Right atrium auricular region (tissue), 2 donors: ENCODE results near the gene URI1. TPM values are rescaled to one million over a fixed set of nuclear protein-coding genes. Genes with fewer than 3 reads are reported as not detected.

Source experiments
- DNase-seq: peaks from one replicate; pipeline ENCODE4 v3.0.0-alpha.2; 2019; ENCODE audit warnings: low spot score
- H3K27ac ChIP-seq, 2 donors: fragments of 200-600 bp; sonication (generic); 1 replicate in 1 of 2; 2 replicates in 1 of 2; pipeline ENCODE4 v1.5.1; 2016 to 2019
- H3K27me3 ChIP-seq, 2 donors: fragments of 200-600 bp; sonication (generic); one replicate each; pipeline versions ENCODE4 v1.5.1 to v1.6.0; 2017 to 2019
- H3K36me3 ChIP-seq: fragments of 200-600 bp; sonication (generic); one replicate; pipeline ENCODE4 v1.5.1; 2016
- H3K4me1 ChIP-seq, 2 donors: fragments of 200-600 bp; sonication (generic); one replicate each; pipeline versions ENCODE4 v1.5.1 to v1.6.0; 2017 to 2019
- H3K4me3 ChIP-seq, 2 donors: fragments of 200-600 bp; sonication (generic); 1 replicate in 1 of 2; 2 replicates in 1 of 2; pipeline ENCODE4 v1.5.1; 2017 to 2019; ENCODE audit warnings: mild to moderate bottlenecking in 1 of 2, moderate library complexity in 1 of 2
- H3K9me3 ChIP-seq, 2 donors: fragments of 200-600 bp; sonication (generic); one replicate each; pipeline ENCODE4 v1.5.1; 2019
- total RNA-seq, 2 donors: library from RNA; depleted of rRNA; stranded (reverse); fragments of >200 nt; gene quantifications; one replicate each; pipeline ENCODE4 v1.1.0, GENCODE V29; 2016
- TF ChIP-seq, protein P1 (sequence below), 2 donors: fragments of 200-600 bp; sonication (generic); IDR thresholded peaks; one replicate each; pipeline ENCODE4 v1.5.1; 2019; ENCODE audit warnings: antibody characterized with exemption in 2 of 2

The URI1 gene
- total RNA-seq, 2 donors from 2014 or later: 29.3 to 34.7 TPM

GRCh38 chr19:30004403-30004802, 62.4 kb downstream of the URI1 start:
- Histone ChIP-seq H3K4me3 (no peak overlapping the region), H3K36me3 (peaks cover 10% of the 10 kb centered on the region), H3K27ac (no peak overlapping the region), H3K4me1 (no peaks in the 10 kb centered on the region), H3K9me3 (peaks cover 0 to 14% of the 10 kb centered on the region in 2 donors), H3K27me3 (no peaks in the 10 kb centered on the region)
- TF ChIP-seq, protein P1, sequence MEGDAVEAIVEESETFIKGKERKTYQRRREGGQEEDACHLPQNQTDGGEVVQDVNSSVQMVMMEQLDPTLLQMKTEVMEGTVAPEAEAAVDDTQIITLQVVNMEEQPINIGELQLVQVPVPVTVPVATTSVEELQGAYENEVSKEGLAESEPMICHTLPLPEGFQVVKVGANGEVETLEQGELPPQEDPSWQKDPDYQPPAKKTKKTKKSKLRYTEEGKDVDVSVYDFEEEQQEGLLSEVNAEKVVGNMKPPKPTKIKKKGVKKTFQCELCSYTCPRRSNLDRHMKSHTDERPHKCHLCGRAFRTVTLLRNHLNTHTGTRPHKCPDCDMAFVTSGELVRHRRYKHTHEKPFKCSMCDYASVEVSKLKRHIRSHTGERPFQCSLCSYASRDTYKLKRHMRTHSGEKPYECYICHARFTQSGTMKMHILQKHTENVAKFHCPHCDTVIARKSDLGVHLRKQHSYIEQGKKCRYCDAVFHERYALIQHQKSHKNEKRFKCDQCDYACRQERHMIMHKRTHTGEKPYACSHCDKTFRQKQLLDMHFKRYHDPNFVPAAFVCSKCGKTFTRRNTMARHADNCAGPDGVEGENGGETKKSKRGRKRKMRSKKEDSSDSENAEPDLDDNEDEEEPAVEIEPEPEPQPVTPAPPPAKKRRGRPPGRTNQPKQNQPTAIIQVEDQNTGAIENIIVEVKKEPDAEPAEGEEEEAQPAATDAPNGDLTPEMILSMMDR (IDR thresholded peaks at IDR 0.05): no peak
- no peak for DNase-seq

- Histone ChIP-seq H3K4me1 (no peaks in the 10 kb centered on the region), H3K4me3 (no peak overlapping the region), H3K36me3 (peaks cover 15% of the 10 kb centered on the region), H3K27me3 (no peaks in the 10 kb centered on the region), H3K27ac (no peak overlapping the region), H3K9me3 (no peaks in the 10 kb centered on the region)
- no peak for DNase-seq
- TF ChIP-seq, protein P1 (IDR thresholded peaks at IDR 0.05): no peak
These were observed 64.2 kb downstream of the URI1 start for GRCh38 chr19:30006207-30006606.

GRCh38 chr19:30008169-30008568, 66.1 kb downstream of the URI1 start:
- TF ChIP-seq, protein P1 (IDR thresholded peaks at IDR 0.05): no peak
- Histone ChIP-seq H3K9me3 (no peaks in the 10 kb centered on the region), H3K4me1 (no peaks in the 10 kb centered on the region), H3K4me3 (no peak overlapping the region), H3K27ac (no peak overlapping the region), H3K36me3 (peaks cover 20% of the 10 kb centered on the region), H3K27me3 (no peaks in the 10 kb centered on the region)
- DNase-seq: no peak

- H3K4me3 ChIP-seq: no peak overlapping the region
- H3K27me3 ChIP-seq: no peaks in the 10 kb centered on the region
- no peak for DNase-seq
- no peaks in the 10 kb centered on the region for H3K9me3 ChIP-seq
- no peaks in the 10 kb centered on the region for H3K4me1 ChIP-seq
- TF ChIP-seq, protein P1 (IDR thresholded peaks at IDR 0.05): no peak
- H3K36me3 ChIP-seq: peaks cover 20% of the 10 kb centered on the region
- no peak overlapping the region for H3K27ac ChIP-seq
These were observed 67.0 kb downstream of the URI1 start for GRCh38 chr19:30009013-30009412.

DNA sequence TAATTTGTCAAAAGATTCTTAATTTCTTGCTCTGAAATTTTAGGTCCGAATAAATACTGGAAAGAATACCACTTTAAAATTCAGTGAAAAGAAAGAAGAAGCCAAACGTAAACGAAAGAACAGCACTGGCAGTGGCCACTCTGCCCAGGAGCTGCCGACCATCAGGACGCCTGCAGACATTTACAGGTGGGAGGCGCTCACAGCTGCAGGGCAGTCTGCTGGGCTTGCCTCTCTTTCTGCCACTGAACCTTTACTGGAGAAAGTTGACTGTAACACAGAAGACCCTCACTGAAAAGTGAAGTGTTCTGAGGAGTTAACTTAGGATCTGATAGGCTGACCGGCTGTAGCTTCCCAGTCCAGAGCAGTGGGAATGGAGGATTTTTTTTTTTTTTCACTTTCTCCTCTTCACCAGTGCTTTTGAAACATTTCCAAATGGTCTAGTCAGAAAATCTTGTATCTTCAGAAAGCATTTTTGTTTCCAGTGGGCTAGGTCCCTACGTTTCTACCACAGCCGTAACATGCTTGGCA, 69.1 kb downstream of the URI1 start:
- H3K27me3 ChIP-seq: no peaks in the 10 kb centered on the region
- H3K36me3 ChIP-seq: peaks cover 30% of the 10 kb centered on the region
- no peaks in the 10 kb centered on the region for H3K9me3 ChIP-seq
- H3K27ac ChIP-seq: no peak overlapping the region
- DNase-seq: no peak
- TF ChIP-seq, protein P1 (IDR thresholded peaks at IDR 0.05): no peak
- H3K4me1 ChIP-seq: no peaks in the 10 kb centered on the region
- H3K4me3 ChIP-seq: no peak overlapping the region

DNA sequence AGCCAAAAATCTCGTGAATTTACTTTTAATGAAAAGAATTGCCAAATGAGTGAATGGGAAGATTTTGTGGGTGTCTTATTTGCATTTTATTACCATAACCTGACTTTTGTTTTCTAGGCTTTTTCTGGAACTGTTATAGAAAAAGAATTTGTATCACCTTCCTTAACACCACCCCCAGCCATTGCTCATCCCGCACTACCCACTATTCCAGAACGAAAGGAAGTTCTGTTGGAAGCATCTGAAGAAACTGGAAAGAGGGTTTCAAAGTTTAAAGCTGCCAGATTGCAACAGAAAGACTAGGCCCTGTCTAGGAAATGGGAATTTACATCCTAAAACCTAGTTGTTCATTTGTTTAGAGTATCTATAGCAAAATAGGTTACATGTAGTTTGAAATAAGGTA, 72.7 kb downstream of the URI1 start:
- no peak for DNase-seq
- Histone ChIP-seq H3K36me3 (peaks cover 24% of the 10 kb centered on the region), H3K27me3 (no peaks in the 10 kb centered on the region), H3K4me3 (no peak overlapping the region), H3K9me3 (no peaks in the 10 kb centered on the region), H3K27ac (no peak overlapping the region), H3K4me1 (no peaks in the 10 kb centered on the region)
- TF ChIP-seq, protein P1 (IDR thresholded peaks at IDR 0.05): no peak
